HEK293T (cell line): ENCODE results near the gene ZNF860.

Experiments
- CTCF ChIA-PET: fragments of 350-600 bp; formaldehyde crosslinking; extraction: SDS; loops from one replicate; lab custom pipeline; 2021; ENCODE audit warnings: antibody characterized with exemption, inconsistent platforms; lab: Yijun Ruan, JAX
- POLR2A ChIA-PET: fragments of 350-600 bp; formaldehyde crosslinking; extraction: SDS; loops from one replicate; lab custom pipeline; 2020; ENCODE audit warnings: antibody characterized with exemption, inconsistent platforms; lab: Yijun Ruan, JAX
- DNase-seq: peaks from one replicate; pipeline ENCODE4 v3.0.0; 2012; ENCODE audit warnings: mixed read lengths; ENCODE audit errors: extremely low spot score
- ARNT ChIP-seq: fragments of 450-650 bp; IDR thresholded peaks from 2 replicates; pipeline ENCODE4 v1.6.1; 2017; ENCODE audit warnings: mild to moderate bottlenecking
- BHLHE40 ChIP-seq: fragments of 450-650 bp; IDR thresholded peaks from 2 replicates; pipeline ENCODE4 v1.6.1; 2016; ENCODE audit warnings: mild to moderate bottlenecking, moderate library complexity, borderline replicate concordance
- CTBP1 ChIP-seq: fragments of 450-650 bp; IDR thresholded peaks from 2 replicates; pipeline ENCODE4 v1.6.1; 2016; ENCODE audit warnings: borderline replicate concordance
- ELF4 ChIP-seq: fragments of 450-650 bp; IDR thresholded peaks from 2 replicates; pipeline ENCODE4 v1.6.1; 2017; ENCODE audit warnings: antibody characterized with exemption
- FOXA1 ChIP-seq: fragments of 450-650 bp; IDR thresholded peaks from 2 replicates; pipeline ENCODE4 v1.6.1; 2016; ENCODE audit warnings: mild to moderate bottlenecking
- FOXK2 ChIP-seq: fragments of 450-650 bp; IDR thresholded peaks from 2 replicates; pipeline ENCODE4 v1.6.1; 2016; ENCODE audit warnings: mild to moderate bottlenecking
- FOXM1 ChIP-seq: fragments of 450-650 bp; IDR thresholded peaks from 2 replicates; pipeline ENCODE4 v1.6.1; 2017; ENCODE audit warnings: mild to moderate bottlenecking, borderline replicate concordance
- HDGF ChIP-seq: fragments of 450-650 bp; IDR thresholded peaks from 2 replicates; pipeline ENCODE4 v1.6.1; 2017; ENCODE audit warnings: antibody characterized with exemption, borderline replicate concordance
- L3MBTL2 ChIP-seq: fragments of 450-650 bp; conservative IDR thresholded peaks from 2 replicates; pipeline ENCODE4 v1.6.1; 2016; ENCODE audit warnings: mild to moderate bottlenecking
- LEF1 ChIP-seq: fragments of 450-650 bp; IDR thresholded peaks from 2 replicates; pipeline ENCODE4 v1.6.1; 2017; ENCODE audit warnings: mild to moderate bottlenecking, borderline replicate concordance
- NFRKB ChIP-seq: fragments of 450-650 bp; IDR thresholded peaks from 2 replicates; pipeline ENCODE4 v1.6.1; 2016; ENCODE audit warnings: mild to moderate bottlenecking, moderate library complexity
- SP1 ChIP-seq: fragments of 450-650 bp; IDR thresholded peaks from 2 replicates; pipeline ENCODE4 v1.6.1; 2017
- SUZ12 ChIP-seq: fragments of 450-650 bp; IDR thresholded peaks from 2 replicates; pipeline ENCODE4 v1.6.1; 2016; ENCODE audit warnings: mild to moderate bottlenecking
- TARDBP ChIP-seq: fragments of 450-650 bp; IDR thresholded peaks from 2 replicates; pipeline ENCODE4 v1.6.1; 2016
- ZNF384 ChIP-seq: fragments of 450-650 bp; IDR thresholded peaks from 2 replicates; pipeline ENCODE4 v1.6.1; 2016
- TF ChIP-seq, protein P1 (sequence below): fragments of 450-650 bp; IDR thresholded peaks from 2 replicates; pipeline ENCODE4 v1.6.1; 2016

ZNF860 gene

GRCh38 chr3:31959951-31960792, 21.4 kb upstream of the ZNF860 start:
- CTCF ChIA-PET, result interaction anchor here (0.6 kb wide), 1 partner anchor 1556 kb away, joined by 3 read pairs; no protein-coding TSS in a partner anchor
- TF ChIP-seq CTBP1 (no peak), TARDBP (no peak), FOXA1 (no peak), SP1 (no peak), SUZ12 (no peak), BHLHE40 (no peak), NFRKB (no peak), ARNT (no peak), HDGF (no peak), ELF4 (no peak), ZNF384 (no peak)
- TF ChIP-seq, protein P1, sequence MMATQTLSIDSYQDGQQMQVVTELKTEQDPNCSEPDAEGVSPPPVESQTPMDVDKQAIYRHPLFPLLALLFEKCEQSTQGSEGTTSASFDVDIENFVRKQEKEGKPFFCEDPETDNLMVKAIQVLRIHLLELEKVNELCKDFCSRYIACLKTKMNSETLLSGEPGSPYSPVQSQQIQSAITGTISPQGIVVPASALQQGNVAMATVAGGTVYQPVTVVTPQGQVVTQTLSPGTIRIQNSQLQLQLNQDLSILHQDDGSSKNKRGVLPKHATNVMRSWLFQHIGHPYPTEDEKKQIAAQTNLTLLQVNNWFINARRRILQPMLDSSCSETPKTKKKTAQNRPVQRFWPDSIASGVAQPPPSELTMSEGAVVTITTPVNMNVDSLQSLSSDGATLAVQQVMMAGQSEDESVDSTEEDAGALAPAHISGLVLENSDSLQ, result no peak
- no peak for DNase-seq
- POLR2A ChIA-PET, result interaction anchor here (1.2 kb wide), 1 partner anchor 12 kb away, joined by 4 read pairs; no protein-coding TSS in a partner anchor

GRCh38 chr3:31960793-31961431, 20.6 kb upstream of the ZNF860 start:
- ChIA-PET CTCF (no interaction called here), POLR2A (interaction anchor here (1.2 kb wide), 1 partner anchor 11 kb away, joined by 4 read pairs; no protein-coding TSS in a partner anchor)
- TF ChIP-seq NFRKB (no peak), FOXK2 (no peak), FOXM1 (no peak), LEF1 (no peak), SP1 (no peak), ELF4 (no peak), FOXA1 (no peak), CTBP1 (no peak), TARDBP (no peak), BHLHE40 (no peak), HDGF (no peak), L3MBTL2 (no peak), SUZ12 (no peak), ZNF384 (no peak), ARNT (no peak)
- TF ChIP-seq, protein P1, result no peak
- DNase-seq, result no peak

- no peak for DNase-seq
- ChIA-PET POLR2A (no interaction called here), CTCF (no interaction called here)
- no peak for TF ChIP-seq TARDBP
- no peak for TF ChIP-seq LEF1
- TF ChIP-seq SUZ12, result no peak
Observed at GRCh38 chr3:31962801-31963205, 18.7 kb upstream of the ZNF860 start.

GRCh38 chr3:31966978-31967591, 14.5 kb upstream of the ZNF860 start:
- TF ChIP-seq FOXA1, result no peak
- TF ChIP-seq SUZ12, result no peak
- no peak for TF ChIP-seq TARDBP
- DNase-seq, result no peak
- ChIA-PET POLR2A (no interaction called here), CTCF (interaction anchor here (0.6 kb wide), 1 partner anchor 63 kb away, joined by 3 read pairs; no protein-coding TSS in a partner anchor)

DNA sequence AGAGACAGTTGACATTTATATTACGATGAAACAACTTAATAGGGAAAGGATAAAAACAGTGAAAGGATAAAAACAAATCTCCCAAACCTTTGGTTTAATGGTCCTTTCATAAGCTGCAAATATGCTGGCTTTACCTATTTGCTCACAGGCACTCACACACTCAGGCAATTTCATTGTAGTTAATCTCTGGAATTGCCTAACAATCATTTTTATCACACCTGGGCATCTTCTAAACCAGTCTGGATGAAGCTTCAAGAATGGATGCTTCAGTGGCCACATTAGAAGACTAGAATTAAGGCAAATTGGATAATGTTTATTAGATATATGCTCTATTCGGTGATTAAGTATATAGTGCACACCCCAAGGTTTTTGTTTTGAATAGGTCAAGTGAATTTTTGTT, 14.0 kb upstream of the ZNF860 start:
- ChIA-PET CTCF (interaction anchor here (0.6 kb wide), 1 partner anchor 64 kb away, joined by 3 read pairs; no protein-coding TSS in a partner anchor), POLR2A (no interaction called here)
- no peak for DNase-seq
- TF ChIP-seq BHLHE40 (no peak), TARDBP (no peak), FOXA1 (no peak), SP1 (no peak), HDGF (no peak), FOXK2 (no peak), LEF1 (no peak), ZNF384 (no peak), L3MBTL2 (no peak), SUZ12 (no peak), NFRKB (no peak), CTBP1 (no peak), ARNT (no peak)
- TF ChIP-seq, protein P1, result no peak
